ENCODE results near the gene ZNF124.

ZNF124 gene

DNA sequence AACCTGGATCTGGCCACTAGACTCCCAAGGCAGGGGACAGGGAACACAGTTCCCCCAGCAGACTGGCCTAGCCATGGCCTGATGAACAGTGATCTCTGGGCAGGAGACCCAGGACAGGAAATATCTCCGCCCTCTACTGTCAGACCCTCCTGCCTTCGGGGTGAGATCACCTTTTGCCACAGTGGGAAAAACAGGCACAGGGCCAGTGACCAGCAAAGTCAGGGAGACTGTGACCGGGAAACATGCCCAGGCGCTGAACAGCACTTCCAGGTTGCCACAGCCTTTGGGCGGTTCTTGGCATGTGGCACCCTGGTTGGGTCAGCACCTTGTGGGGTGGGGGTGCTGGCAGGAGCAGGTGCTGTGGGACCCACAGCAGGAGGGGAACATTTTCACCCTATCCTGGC, 58.7 kb downstream of the ZNF124 start:
- no peak overlapping the region for H3K4me3 ChIP-seq (ENCODE audit: low read depth, low read length)
- no peak for TF ChIP-seq MAX (IDR thresholded peaks at IDR 0.05; ENCODE audit: low read depth, low read length)
- no peak for TF ChIP-seq POLR2A (IDR thresholded peaks at IDR 0.05; ENCODE audit: extremely low read depth, insufficient read length)
- no peak for TF ChIP-seq CTCF (IDR thresholded peaks at IDR 0.05; ENCODE audit: low read depth, low read length)
- no peak for TF ChIP-seq MYC (IDR thresholded peaks at IDR 0.05; ENCODE audit: low read depth, low read length)
- no peak for DNase-seq (ENCODE audit: low read depth)

DNA sequence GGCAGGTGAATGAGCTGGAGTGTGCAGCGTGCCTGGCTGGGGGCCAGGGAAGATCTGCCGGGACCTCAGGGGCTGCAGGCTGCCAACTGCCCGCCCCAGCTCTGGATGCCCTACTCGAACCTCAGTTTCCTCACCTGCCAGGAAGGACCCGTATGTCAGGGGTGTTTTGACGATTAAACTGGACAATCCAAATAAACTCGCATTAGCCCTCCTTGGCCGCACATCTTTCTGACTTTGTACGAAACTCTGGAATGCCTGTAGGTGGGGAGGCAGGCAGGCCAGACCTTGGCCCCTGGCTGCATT, 59.4 kb downstream of the ZNF124 start:
- no peak for TF ChIP-seq POLR2A (IDR thresholded peaks at IDR 0.05; ENCODE audit: extremely low read depth, insufficient read length)
- TF ChIP-seq MAX (IDR thresholded peaks at IDR 0.05; ENCODE audit: low read depth, low read length) = no peak
- no peak for TF ChIP-seq CTCF (IDR thresholded peaks at IDR 0.05; ENCODE audit: low read depth, low read length)
- no peak for TF ChIP-seq MYC (IDR thresholded peaks at IDR 0.05; ENCODE audit: low read depth, low read length)
- DNase-seq (ENCODE audit: low read depth) = no peak
- H3K4me3 ChIP-seq (ENCODE audit: low read depth, low read length) = no peak overlapping the region

DNA sequence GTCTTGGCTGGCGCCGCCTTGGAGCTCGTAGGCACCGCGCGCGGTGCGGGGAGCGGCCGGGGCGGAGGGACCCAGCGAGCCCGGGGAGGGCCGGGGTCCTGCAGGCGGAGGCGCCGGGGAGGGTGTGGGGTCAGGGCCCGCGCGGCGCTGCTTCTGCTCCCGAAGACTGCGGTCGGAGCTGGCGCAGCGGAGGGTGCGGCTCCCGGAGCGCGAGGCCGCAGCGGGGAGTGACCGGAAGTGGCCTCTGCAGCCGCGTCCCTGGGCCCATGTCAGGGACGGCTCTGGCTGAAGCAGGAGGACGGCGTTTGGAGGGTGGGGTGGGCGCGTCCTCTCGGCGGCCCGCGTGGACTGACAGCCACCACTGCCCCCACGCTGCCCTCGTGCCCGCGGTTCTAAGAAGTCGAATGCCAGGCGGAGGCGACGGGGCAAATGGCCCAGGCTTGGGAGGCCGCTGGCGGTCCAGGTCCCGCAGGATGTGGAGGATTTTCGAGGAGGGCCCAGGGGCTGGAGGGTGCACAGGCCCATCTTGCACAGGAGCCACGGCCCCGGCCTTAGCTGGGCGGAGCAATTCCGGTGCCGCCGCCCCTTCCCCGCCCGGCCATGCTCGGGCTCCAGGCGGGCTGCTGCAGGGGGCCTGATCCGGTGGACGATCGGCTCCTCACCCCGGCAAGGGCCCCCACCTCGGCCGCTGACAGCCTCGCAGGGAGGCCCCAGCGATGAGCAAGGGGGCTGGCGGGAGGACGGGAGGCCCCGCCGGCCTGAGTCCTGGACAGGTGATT, 59.9 kb downstream of the ZNF124 start:
- DNase-seq (ENCODE audit: low read depth) = peak; percentile 43
- H3K4me3 ChIP-seq (ENCODE audit: low read depth, low read length) = no peak overlapping the region
- TF ChIP-seq CTCF (IDR thresholded peaks at IDR 0.05; ENCODE audit: low read depth, low read length) (no peak), POLR2A (IDR thresholded peaks at IDR 0.05; ENCODE audit: extremely low read depth, insufficient read length) (no peak), MAX (IDR thresholded peaks at IDR 0.05; ENCODE audit: low read depth, low read length) (no peak), MYC (IDR thresholded peaks at IDR 0.05; ENCODE audit: low read depth, low read length) (no peak)

- DNase-seq (ENCODE audit: low read depth) = peak; percentile 31
- no peak for TF ChIP-seq MAX (IDR thresholded peaks at IDR 0.05; ENCODE audit: low read depth, low read length)
- no peak for TF ChIP-seq MYC (IDR thresholded peaks at IDR 0.05; ENCODE audit: low read depth, low read length)
- TF ChIP-seq CTCF (IDR thresholded peaks at IDR 0.05; ENCODE audit: low read depth, low read length) = no peak
- no peak for TF ChIP-seq POLR2A (IDR thresholded peaks at IDR 0.05; ENCODE audit: extremely low read depth, insufficient read length)
- H3K4me3 ChIP-seq (ENCODE audit: low read depth, low read length) = no peak overlapping the region
Observed at GRCh38 chr1:247111259-247111699, 60.5 kb downstream of the ZNF124 start.

DNA sequence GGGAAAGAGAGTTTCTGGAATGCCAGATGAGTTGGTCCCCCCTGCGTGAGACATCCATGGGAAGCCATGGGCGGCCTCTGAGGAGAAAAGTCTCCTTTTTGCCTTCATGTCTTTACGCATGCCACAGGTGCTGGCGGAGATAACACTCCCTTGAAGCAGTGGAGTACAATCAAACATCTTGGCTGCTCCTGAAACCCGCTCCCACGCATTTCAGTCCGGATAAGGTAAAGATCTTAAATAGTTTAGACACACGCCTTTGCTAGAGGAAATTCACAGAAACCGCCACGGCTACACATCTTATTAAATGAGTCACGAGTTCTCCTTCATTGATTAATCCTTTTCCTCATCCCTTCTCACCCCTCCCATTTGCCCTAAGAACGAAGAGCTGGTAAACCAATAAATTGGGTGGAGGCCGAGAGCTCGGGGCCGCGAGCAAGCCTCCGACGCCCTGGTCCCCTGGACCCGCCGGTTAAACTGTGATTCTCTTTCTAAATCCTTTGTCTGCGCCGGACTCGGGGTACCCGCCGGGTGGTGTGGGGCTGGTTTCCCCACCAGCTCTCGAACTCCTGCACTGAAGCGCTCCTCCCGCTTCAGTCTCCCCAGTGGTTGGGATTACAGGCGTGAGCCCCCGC, 61.1 kb downstream of the ZNF124 start:
- DNase-seq (ENCODE audit: low read depth) = peak; percentile 27
- no peak overlapping the region for H3K4me3 ChIP-seq (ENCODE audit: low read depth, low read length)
- TF ChIP-seq CTCF (IDR thresholded peaks at IDR 0.05; ENCODE audit: low read depth, low read length) (no peak), MAX (IDR thresholded peaks at IDR 0.05; ENCODE audit: low read depth, low read length) (no peak), MYC (IDR thresholded peaks at IDR 0.05; ENCODE audit: low read depth, low read length) (no peak), POLR2A (IDR thresholded peaks at IDR 0.05; ENCODE audit: extremely low read depth, insufficient read length) (no peak)
